B cell (primary cell): ENCODE results near the gene FASTK. TPM values are rescaled to one million over a fixed set of nuclear protein-coding genes. Genes with fewer than 3 reads are reported as not detected.
A peak's percentile ranks its signal among the peaks of the same experiment; 100 is the strongest.

Experiments
- ATAC-seq: fragments of 200-7000 bp; cut with Tn5 transposase; one replicate; pipeline ENCODE4 v1.10.0; 2021; ENCODE audit warnings: low read depth, mild to moderate bottlenecking, moderate number of reproducible peaks, moderate library complexity
- CTCF ChIA-PET: fragments of 350-600 bp; sonication (Branson Sonifier 250); formaldehyde crosslinking; loops from one replicate; lab custom pipeline; 2021; ENCODE audit warnings: antibody characterized with exemption, inconsistent platforms; lab: Charles Lee
- POLR2A ChIA-PET: fragments of 350-600 bp; sonication (Branson Sonifier 250); formaldehyde crosslinking; loops from one replicate; lab custom pipeline; 2021; ENCODE audit warnings: antibody characterized with exemption; lab: Charles Lee
- DNase-seq: peaks from one replicate; pipeline ENCODE4 v3.0.0; 2013
- H2AFZ ChIP-seq: 2 replicates; pipeline ENCODE4 v1.6.1; 2012; ENCODE audit warnings: mild to moderate bottlenecking, low read depth, low read length; ENCODE audit not compliant: insufficient read depth, poor library complexity, severe bottlenecking
- H3K27ac ChIP-seq, 2 donors: 1 replicate in 1 of 2; 2 replicates in 1 of 2; pipeline ENCODE4 v1.5.1; 2012 to 2013; ENCODE audit warnings: low read length in 2 of 2, mild to moderate bottlenecking in 2 of 2, moderate library complexity in 1 of 2
- H3K27me3 ChIP-seq, 4 experiments: fragments of 200-600 bp in 1 of 4; sonication (generic) in 1 of 4; replicated peaks in 1 of 4; 1 replicate in 2 of 4; 2 replicates in 2 of 4; pipeline versions ENCODE4 v1.6.1 to v1.7.0; 2013 to 2016; ENCODE audit warnings: low read length in 3 of 4, mild to moderate bottlenecking in 2 of 4, mixed read lengths in 1 of 4, moderate library complexity in 1 of 4; ENCODE audit not compliant: insufficient read depth in 4 of 4, control insufficient read depth in 3 of 4; ENCODE audit errors: control extremely low read depth in 1 of 4
- H3K36me3 ChIP-seq, 2 experiments: replicated peaks in 1 of 2; 1 replicate in 1 of 2; 2 replicates in 1 of 2; pipeline versions ENCODE4 v1.6.1 to v1.7.1; 2013; ENCODE audit warnings: low read length in 1 of 2; ENCODE audit not compliant: insufficient read depth in 2 of 2, control insufficient read depth in 1 of 2; ENCODE audit errors: control extremely low read depth in 1 of 2, extremely low read depth in 1 of 2
- H3K4me1 ChIP-seq, 2 donors: fragments of 200-600 bp in 1 of 2; sonication (generic) in 1 of 2; 1 replicate in 1 of 2; 2 replicates in 1 of 2; pipeline versions ENCODE4 v1.5.1 to v1.6.1; 2013 to 2017; ENCODE audit warnings: low read length in 2 of 2; ENCODE audit not compliant: control insufficient read depth in 2 of 2, insufficient read depth in 2 of 2
- H3K4me2 ChIP-seq: replicated peaks from 2 replicates; pipeline ENCODE3; 2012; ENCODE audit warnings: mild to moderate bottlenecking, low read depth, low read length; ENCODE audit not compliant: poor library complexity, severe bottlenecking
- H3K4me3 ChIP-seq, 5 experiments: fragments of 200-600 bp in 1 of 5; sonication (generic) in 1 of 5; 1 replicate in 3 of 5; 2 replicates in 2 of 5; pipeline versions ENCODE4 v1.5.1 to v1.7.0; 2011 to 2016; ENCODE audit warnings: low read length in 4 of 5, mild to moderate bottlenecking in 4 of 5, low read depth in 2 of 5, control low read depth in 1 of 5, moderate library complexity in 1 of 5; ENCODE audit not compliant: insufficient read depth in 1 of 5; ENCODE audit errors: control extremely low read depth in 1 of 5, extremely low read depth in 1 of 5
- H3K79me2 ChIP-seq: fragments of 200-600 bp; sonication (generic); one replicate; pipeline ENCODE4 v1.6.0; 2016; ENCODE audit warnings: low read length; ENCODE audit not compliant: control insufficient read depth, insufficient read depth
- H3K9ac ChIP-seq: fragments of 200-600 bp; sonication (generic); 2 replicates; pipeline ENCODE4 v1.6.1; 2017; ENCODE audit warnings: mild to moderate bottlenecking, low read length, moderate library complexity
- H3K9me3 ChIP-seq, 3 donors: one replicate each; pipeline versions ENCODE4 v1.6.1 to v1.7.1; 2013; ENCODE audit warnings: low read length in 2 of 3; ENCODE audit not compliant: control insufficient read depth in 2 of 3, insufficient read depth in 1 of 3; ENCODE audit errors: control extremely low read depth in 1 of 3
- H4K20me1 ChIP-seq: 2 replicates; pipeline ENCODE4 v1.6.0; 2012; ENCODE audit warnings: mild to moderate bottlenecking, low read length; ENCODE audit not compliant: insufficient read depth, control insufficient read depth, poor library complexity, severe bottlenecking
- H3K27ac Mint-ChIP-seq: one replicate; pipeline ENCODE4 v1.8.0; 2021; ENCODE audit warnings: mixed read lengths
- H3K27me3 Mint-ChIP-seq: one replicate; pipeline ENCODE4 v1.8.0; 2021; ENCODE audit warnings: mixed read lengths
- H3K4me1 Mint-ChIP-seq: one replicate; pipeline ENCODE4 v1.8.0; 2021; ENCODE audit warnings: mixed read lengths
- H3K4me3 Mint-ChIP-seq: one replicate; pipeline ENCODE4 v1.8.0; 2021; ENCODE audit warnings: mixed read lengths
- H3K9me3 Mint-ChIP-seq: one replicate; pipeline ENCODE4 v1.8.0; 2022; ENCODE audit warnings: mixed read lengths; ENCODE audit not compliant: insufficient read depth
- EZH2 ChIP-seq: IDR thresholded peaks from 2 replicates; pipeline ENCODE4 v1.6.1; 2012; ENCODE audit warnings: borderline replicate concordance, low read depth, mild to moderate bottlenecking, moderate library complexity, low read length; ENCODE audit not compliant: insufficient read depth, poor library complexity, severe bottlenecking
- WGBS: methylation state at CpG from one replicate; pipeline ENCODE4 v1.1.5; 2013; ENCODE audit warnings: missing lambda C conversion rate; ENCODE audit not compliant: insufficient coverage; 5-methylcytosine and 5-hydroxymethylcytosine counted together
- intact Hi-C: fragments of 100-400 bp; cut with micrococcal nuclease; formaldehyde crosslinking; loops from one replicate; pipeline ENCODE4 v1.10.0; 2022
- polyA plus RNA-seq: library from polyadenylated mRNA; depleted of rRNA; stranded (reverse); fragments of >200 nt; gene quantifications from 2 replicates; pipeline ENCODE4 v1.2.3, GENCODE V29; 2012
- total RNA-seq, 2 donors: library from RNA; stranded (reverse); fragments of 120-200 nt in 1 of 2; gene quantifications; 1 replicate in 1 of 2; 2 replicates in 1 of 2; pipeline versions ENCODE4 v1.2.3 to v1.2.4, GENCODE V29; 2013 to 2022
- TF ChIP-seq, protein P1 (sequence below): fragments of 200-600 bp; IDR thresholded peaks from one replicate; pipeline ENCODE4 v1.8.0; 2022; ENCODE audit warnings: antibody characterized with exemption, mild to moderate bottlenecking

Gene FASTK
- total and polyA plus RNA-seq, 2 donors (not counting 1 experiment from before 2014, with no cell fraction given), result 120 to 258 TPM

DNA sequence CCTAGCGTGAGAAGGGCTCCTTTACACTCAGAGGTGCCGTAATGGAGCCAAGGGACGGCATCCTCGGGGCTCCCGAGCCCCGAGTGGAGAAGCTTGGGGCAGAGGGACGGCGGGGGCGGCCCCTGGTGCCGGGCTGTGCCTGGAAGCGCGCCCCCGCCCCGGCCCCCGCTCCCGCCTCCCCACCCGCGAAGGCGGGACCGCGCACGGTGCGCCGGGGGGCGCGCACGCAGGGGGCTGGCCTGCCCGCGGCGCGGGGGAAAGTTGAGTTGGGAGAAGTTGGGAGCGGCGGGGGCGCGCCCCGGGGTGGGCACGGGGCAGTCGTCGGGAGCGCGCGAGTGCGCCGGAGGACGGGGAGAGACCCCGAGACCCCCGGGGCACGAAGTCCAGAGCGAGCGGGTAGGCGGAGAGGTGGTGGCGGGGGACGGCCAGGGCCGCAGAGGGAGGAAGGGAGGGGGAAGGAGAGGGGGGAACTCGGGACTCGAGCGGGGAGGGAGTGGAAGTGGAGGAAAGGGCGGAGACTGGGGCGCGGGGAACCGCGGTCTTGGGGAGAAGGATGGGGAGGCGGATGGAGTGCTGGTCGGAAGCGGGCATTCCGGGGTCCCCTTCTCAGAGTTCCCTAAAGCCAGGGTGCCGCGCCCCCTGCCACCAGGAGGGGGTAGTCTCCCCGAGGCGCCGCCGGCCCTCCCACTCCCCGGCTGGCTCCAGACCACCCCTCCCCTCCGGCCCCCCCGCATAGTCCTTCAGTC is 21.1 kb downstream of the FASTK start, which contains the start of gene SLC4A2:
TSS of gene SLC4A2 (plus strand) at position 223 of the 746 bp plus-strand sequence. CDS start 2,399 bp downstream, outside the sequence.
- peaks cover 32% of the 10 kb centered on the region for H4K20me1 ChIP-seq
- peaks cover 23 to 40% of the 10 kb centered on the region in 2 donors for H3K4me1 ChIP-seq
- ATAC-seq (peak; percentile 35), DNase-seq (peak; percentile 87)
- peak within 1 kb of the TSS; percentile 98 for H2AFZ ChIP-seq
- Mint-ChIP-seq H3K9me3 (no peaks in the 10 kb centered on the region), H3K4me3 (peak within 1 kb of the TSS; percentile 96), H3K4me1 (peaks cover 36% of the 10 kb centered on the region), H3K27ac (peak within 1 kb of the TSS; percentile 94), H3K27me3 (no peaks in the 10 kb centered on the region)
- POLR2A ChIA-PET, result interaction anchor here (0.7 to 1.0 kb wide), 2 partner anchors 24 to 732 kb away, joined by 3 to 7 read pairs; partner anchors contain the start of gene TMUB1
- H3K27me3 ChIP-seq, result no peaks in the 10 kb centered on the region
- intact Hi-C loops, result loop anchor here (1.0 to 5.0 kb wide), 4 partner anchors 21 to 1345 kb away; partner anchors contain the start of genes FASTK and REPIN1
- TF ChIP-seq EZH2, result no peak
- TF ChIP-seq, protein P1, sequence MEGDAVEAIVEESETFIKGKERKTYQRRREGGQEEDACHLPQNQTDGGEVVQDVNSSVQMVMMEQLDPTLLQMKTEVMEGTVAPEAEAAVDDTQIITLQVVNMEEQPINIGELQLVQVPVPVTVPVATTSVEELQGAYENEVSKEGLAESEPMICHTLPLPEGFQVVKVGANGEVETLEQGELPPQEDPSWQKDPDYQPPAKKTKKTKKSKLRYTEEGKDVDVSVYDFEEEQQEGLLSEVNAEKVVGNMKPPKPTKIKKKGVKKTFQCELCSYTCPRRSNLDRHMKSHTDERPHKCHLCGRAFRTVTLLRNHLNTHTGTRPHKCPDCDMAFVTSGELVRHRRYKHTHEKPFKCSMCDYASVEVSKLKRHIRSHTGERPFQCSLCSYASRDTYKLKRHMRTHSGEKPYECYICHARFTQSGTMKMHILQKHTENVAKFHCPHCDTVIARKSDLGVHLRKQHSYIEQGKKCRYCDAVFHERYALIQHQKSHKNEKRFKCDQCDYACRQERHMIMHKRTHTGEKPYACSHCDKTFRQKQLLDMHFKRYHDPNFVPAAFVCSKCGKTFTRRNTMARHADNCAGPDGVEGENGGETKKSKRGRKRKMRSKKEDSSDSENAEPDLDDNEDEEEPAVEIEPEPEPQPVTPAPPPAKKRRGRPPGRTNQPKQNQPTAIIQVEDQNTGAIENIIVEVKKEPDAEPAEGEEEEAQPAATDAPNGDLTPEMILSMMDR, result peak; percentile 82
- CTCF ChIA-PET, result interaction anchor here (1.3 to 2.2 kb wide), 2 partner anchors 21 to 51 kb away, joined by 4 to 6 read pairs; partner anchors contain the start of gene FASTK
- H3K9ac ChIP-seq, result peak within 1 kb of the TSS; percentile 89
- peaks cover 0 to 5% of the 10 kb centered on the region in 2 experiments for H3K36me3 ChIP-seq
- peak within 1 kb of the TSS; percentile 79 to 82 for H3K27ac ChIP-seq
- no peaks in the 10 kb centered on the region for H3K9me3 ChIP-seq
- H3K4me2 ChIP-seq, result peak within 1 kb of the TSS; percentile 100
- H3K79me2 ChIP-seq, result peaks cover 37% of the 10 kb centered on the region
- WGBS, result under 1% methylated on average over 72 of the region's 75 CpGs
- peak within 1 kb of the TSS; percentile 67 to 90 (median 73) for H3K4me3 ChIP-seq
